HG03439 (cell line): ENCODE data around the gene ZFR2.

ENCODE experiments used
- ATAC-seq: cut with Tn5 transposase; IDR thresholded peaks from one replicate; pipeline ENCODE4 v1.9.1; 2021; ENCODE audit warnings: mild to moderate bottlenecking, moderate library complexity; ENCODE audit not compliant: unreplicated experiment

The ZFR2 gene

GRCh38 chr19:3838661-3839060 lies 30.2 kb downstream of the ZFR2 start:
- ATAC-seq, result no peak

DNA sequence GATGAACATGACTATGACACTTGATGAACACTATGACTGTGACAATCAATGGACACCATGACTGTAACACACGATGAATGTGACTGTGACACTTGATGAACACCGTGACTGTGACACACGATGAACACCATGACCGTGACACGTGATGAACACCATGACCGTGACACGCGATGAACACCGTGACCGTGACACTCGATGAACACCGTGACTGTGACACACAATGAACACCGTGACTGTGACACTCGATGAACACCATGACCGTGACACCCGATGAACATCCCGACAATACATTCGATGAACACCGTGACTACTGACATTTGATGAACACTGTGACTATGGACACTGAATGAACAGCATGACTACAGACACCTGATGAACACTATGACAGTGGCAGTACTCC lies 30.9 kb downstream of the ZFR2 start:
- ATAC-seq, result no peak

GRCh38 chr19:3837332-3837731 lies 31.5 kb downstream of the ZFR2 start:
- ATAC-seq, result no peak

DNA sequence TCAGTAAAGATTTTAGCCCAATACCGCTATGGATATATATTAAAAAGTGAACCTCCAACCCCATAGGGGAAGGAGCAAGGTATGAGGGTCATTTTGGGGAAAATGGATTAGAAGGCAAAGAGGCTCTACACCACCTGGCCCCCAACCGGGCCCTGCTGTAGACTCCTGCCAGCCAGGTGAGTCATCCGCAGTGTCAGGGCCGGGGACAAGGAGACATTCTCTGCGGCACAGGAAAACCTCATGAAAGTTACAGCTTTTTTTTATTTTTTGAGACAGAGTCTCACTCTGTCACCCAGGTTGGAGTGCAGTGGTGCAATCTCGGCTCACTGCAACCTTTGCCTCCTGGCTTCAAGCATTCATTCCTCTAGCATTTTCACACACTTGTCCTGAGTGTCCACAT lies 32.0 kb downstream of the ZFR2 start:
- no peak for ATAC-seq

- no peak for ATAC-seq
Measured at GRCh38 chr19:3835055-3835435, 33.8 kb downstream of the ZFR2 start.

DNA sequence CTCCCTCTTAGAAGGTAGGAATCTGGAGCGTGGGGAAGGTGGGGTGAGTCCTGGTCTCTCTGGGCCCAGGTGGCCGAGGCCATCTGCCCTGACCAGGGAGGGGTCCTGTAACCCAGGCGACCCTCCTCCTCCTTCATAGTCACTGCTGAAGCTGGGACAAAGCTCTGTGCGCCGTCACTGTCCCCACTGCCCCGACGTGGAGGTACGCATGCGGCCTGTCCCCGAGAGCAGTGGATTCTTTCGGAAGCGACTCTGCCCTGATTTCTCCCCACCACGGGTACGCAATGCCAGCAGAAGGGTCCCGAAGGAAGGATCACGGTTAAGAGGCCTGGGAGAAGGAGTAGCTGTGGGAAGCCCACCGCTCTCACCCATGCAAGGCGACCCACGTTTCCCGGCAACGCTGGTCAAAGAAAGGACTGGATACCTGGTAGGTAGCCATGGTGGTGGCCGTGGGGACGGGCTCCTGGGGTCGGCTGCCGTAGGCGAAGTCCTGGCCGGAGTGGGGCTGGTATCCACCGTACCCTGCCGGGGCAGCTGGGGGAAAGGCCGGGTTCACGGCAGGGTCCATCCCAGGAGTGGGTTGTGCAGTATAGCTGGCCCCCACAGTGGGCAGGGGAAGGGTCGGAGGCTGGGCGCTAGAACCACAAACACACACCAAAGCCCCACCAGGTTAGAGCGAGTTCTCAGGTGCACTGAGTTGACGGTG lies 34.3 kb downstream of the ZFR2 start:
- no peak for ATAC-seq

GRCh38 chr19:3833578-3834348 lies 35.1 kb downstream of the ZFR2 start:
- ATAC-seq, result no peak

DNA sequence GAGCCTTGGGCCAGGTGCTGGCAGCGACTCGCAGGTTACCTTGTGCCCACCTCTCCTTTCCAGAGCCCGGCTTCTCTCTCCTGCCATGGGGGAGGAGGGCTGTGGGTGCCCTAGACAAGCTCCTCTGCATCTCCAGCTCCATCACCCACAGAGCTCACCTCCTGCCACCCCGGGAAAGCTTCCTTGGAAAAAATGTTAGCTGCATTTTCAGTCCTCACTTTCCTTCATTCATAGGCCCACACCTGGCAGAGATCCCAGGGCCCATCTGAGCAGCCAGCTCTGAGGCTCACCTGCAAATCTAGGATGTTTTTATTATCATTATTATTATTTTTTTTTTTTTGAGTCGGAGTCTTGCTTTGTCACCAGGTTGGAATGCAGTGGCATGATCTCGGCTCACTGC lies 36.8 kb downstream of the ZFR2 start:
- no peak for ATAC-seq

DNA sequence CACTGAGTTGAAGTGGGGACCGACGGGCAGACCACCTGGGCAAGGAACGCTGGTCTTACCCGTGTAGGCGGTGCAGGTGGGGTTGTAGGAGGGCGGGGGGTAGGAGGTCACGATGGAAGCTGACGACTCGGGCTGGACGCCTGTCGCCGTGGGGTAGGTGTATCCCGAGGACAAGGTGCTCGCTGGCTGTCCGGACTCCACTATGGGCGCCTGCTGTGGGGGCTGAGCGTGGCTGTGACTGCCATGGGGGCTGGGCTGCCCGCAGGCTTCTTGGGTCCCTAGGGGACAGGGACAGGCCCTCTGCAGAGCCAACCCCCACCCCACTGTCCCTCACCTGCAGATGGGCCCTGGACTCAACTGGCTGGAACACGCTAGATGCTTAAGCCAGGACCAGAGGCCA lies 37.2 kb downstream of the ZFR2 start:
- no peak for ATAC-seq

DNA sequence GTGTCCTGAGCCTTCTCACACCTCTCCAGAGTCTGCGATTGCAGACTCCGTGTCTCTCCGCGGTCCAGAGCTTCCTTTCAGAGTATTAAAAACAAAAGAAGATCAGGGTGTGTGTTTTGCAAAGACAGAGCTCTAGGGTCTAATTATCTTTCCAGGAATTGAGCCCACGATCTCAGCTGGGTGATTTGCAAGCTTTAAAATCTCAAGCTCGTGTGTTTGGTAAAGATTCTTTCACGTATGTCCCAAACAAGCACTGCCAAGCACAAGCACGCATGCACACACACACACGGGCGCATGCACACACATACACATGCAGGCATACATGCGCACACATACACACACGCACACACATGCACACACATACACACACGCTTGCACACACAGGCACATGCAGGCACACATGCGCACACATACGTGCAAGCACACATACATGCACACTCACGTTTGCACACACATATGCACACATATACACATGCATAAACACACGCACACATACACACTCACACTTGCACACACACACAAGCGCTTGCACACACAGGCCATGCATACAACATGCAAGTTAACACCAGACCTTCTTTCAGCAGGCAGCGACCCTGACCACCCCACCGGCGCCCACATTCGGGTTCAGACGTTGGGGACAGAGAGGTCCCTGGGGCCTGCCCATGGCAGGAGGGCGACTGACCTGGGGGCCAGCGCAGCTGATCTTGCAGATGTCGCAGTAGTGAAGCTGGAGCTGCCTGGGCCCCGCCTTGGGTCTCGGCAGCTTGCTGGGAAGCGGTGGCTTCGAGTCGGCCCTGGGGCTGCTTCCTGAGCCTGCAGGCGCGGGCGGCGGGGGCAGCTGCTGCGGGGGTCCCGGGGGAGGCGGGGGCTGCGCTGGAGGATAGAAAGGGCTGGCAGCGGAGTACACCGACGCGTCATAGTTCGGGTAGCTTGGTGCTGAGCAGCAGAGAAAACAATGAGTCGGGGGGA lies 37.9 kb downstream of the ZFR2 start:
- ATAC-seq, result no peak

GRCh38 chr19:3827306-3827705 lies 41.5 kb downstream of the ZFR2 start:
- no peak for ATAC-seq

GRCh38 chr19:3826163-3826562 lies 42.7 kb downstream of the ZFR2 start:
- no peak for ATAC-seq

DNA sequence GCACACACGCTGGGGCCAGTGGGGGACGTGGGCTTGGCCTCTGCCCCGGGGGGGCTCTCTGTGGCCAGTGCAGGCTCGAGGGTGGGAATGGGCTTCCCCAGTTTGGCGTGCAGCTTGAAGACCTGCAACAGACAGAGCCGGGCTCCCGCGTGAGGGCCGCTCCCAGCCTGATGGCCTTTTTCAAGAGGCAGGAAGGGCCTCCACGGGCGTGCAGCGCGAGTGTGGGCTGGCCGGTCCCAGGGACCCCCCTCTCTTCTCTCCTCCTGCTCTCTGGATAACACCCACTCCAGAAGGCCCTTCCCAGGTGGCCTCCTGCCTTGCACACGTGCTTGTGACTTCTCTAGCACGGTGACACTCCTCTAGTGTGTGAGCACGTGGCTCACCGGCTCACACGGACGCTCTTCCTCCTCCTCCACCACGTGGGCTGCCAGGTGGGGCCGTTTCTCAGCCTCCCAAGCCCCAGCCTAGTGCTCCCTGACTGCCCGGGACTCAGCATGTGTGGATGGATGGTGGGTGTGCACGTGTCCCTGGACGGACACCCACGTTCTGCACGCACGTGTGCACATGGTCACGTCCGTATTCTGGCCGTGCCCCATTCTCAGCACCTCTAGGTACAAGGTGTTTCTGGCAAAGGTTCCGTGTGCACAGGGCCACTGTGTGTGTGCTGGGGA lies 43.4 kb downstream of the ZFR2 start:
- no peak for ATAC-seq

- ATAC-seq, result no peak
Measured at GRCh38 chr19:3823350-3823713, 45.5 kb downstream of the ZFR2 start.

DNA sequence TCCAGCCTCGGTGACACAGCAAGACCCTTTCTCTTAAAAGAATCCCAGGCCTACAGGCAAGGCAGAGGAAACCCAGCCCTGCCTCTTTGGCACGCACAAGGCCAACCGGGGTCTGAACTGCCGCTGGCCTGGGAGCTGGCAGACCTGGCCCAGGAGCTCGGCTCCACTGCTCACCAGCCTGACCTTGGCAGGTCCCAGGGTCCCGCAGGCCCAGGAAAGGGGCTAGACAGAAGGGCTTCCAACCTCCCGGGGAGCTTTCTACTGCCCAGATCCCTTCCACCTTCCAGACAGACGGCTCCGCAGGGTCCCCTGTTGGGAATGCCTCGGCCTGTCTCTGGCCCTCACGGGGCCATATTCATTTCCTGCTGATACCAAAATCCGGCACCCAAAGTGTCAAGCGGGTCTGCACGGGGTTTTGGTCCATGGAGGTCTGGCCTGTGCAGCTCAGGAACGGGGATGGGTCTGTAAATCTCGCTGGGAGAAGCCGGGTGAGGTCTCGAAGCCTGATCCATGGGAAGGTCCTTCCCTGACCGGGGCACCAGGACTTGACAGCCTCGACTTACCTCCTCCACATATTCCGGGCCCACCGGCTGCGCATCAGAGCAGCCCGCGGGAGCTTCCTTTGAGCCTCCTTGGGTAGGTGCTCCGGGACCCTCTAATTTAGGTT lies 46.0 kb downstream of the ZFR2 start:
- ATAC-seq, result no peak

DNA sequence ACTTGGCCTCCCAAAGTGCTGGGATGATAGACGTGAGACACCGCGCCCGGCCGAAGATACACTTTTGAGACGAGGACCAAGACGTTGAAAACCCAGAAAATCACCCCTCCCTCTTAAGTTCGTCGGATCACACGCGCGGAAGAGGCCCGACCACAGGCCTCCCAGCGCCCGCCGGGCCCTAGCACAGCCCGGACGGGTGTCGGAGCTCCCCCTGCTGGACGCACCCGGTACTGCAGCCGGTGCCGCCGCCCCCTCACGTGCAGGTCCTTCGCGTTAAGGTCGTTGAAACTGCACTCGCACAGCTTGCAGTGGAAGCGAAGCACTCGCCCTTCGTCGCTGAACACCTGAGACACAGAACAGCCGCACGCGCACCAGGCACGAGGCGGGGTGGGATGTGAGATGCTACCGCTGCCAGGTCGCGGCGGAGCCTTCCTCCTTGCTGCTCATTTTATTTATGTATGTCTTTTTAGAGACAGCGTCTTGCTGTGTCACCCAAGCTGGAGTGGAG lies 46.9 kb downstream of the ZFR2 start:
- ATAC-seq, result no peak

GRCh38 chr19:3821156-3821555 lies 47.7 kb downstream of the ZFR2 start:
- ATAC-seq, result no peak

DNA sequence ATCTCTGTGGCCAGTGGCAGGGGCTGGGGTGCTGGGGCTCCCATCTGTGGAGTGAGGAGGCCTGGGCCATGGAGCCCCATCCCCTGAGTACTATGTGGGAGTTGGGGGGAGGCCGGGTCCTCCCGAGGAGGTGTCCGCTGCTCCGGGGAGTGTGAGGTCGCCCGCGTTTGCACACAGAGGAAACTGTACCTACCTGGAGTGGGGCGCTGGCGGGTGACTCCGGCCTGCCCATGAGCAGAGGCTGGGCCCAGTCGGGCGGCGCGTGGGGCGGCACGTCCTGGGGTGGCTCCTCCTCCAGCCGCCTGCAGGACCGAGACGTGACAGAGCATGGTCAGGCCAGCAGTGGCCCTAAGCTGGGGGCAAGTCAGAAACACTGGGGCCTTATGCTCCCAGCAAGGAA lies 48.8 kb downstream of the ZFR2 start:
- no peak for ATAC-seq

GRCh38 chr19:3818918-3819317 lies 49.9 kb downstream of the ZFR2 start:
- ATAC-seq, result no peak

DNA sequence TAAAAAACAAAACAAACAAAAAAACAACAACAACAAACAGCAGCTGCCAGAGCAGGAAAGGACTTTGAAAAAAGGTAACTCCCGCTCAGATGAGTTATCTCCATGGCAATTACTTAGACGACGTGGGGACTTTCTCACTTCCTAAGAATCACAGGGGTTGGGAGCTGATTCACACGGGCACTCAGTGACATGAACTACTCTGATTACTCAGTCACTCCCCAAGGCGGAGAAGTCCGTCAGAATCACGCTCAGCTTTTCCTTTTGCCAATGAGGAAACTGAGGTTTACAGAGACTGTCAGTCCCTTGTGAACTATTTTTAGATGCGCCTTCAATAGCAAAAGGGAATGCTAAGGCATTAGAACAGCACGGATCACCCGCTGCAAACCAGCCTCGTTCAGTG lies 50.4 kb downstream of the ZFR2 start:
- no peak for ATAC-seq
